Activated T-helper 1 cell treated with anti-CD3 and anti-CD28 coated beads, Interleukin-2, amount 50 U/mL, for 16 hours (primary cell): ENCODE results near the gene GID8.

Source experiments
- DNase-seq, 2 donors: peaks; one replicate each; pipeline ENCODE4 v3.0.0-alpha.2; 2020; ENCODE audit warnings: low read depth in 1 of 2, low spot score in 1 of 2

The GID8 gene

DNA sequence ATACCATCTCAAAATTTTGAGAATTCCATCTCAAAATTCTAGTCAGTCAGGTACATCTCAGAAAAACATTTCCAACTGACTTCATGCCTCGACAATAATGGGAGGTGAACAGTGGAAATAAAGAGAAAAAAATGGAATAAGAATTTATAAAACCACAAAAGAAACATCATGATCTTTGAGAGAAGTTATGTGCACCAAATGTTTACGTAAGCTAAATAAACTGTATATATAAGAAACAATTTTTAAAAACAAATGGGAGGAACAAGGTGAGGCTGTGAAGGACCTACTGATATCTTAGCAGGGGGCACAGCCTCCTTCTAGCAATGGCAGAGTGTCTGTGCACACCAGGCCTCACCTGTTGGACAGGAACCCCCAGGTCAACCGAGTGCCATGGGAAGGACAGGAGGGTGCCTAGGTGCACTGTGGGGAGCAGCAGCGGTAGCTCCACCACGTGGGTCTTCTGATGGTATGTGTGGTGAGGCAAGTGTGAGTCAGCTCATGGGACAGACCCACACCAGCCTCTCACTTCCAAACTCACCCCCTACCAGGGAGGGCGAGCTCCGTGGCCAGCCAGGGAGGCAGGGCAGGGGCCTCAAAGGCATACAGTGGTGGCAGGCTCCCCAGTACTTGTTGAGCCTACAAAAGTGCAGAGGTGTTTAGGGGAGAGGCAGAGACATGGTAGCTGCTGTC is 34.9 kb upstream of the GID8 start:
- no peak for DNase-seq

DNA sequence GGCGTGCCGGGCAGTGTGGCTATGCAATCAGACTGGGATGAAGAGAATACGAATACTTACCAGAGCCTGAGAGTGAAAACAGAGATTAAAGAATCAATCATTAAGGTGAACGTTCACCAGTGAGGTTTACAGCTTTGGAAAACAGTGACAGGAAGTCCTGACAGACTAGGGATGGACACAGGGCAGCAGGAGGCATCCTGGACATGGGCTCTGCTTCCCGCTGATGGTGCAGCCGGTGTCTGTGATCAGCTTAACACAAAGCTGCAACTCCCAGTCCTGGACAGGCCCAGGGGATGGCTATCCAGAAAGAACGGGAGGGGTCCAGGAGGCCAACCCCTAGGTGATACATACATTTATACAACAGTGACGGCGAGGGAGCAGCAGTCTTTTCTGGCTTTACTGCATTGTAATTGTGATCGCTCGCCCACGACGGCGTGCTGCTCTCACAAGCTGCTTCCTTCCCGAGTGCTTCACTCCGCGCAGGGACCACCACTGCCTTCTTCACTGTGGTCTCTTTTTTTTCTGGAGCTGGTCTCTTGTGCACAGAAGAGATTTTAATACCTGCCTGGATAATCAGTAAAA is 32.3 kb upstream of the GID8 start:
- DNase-seq: no peak

DNA sequence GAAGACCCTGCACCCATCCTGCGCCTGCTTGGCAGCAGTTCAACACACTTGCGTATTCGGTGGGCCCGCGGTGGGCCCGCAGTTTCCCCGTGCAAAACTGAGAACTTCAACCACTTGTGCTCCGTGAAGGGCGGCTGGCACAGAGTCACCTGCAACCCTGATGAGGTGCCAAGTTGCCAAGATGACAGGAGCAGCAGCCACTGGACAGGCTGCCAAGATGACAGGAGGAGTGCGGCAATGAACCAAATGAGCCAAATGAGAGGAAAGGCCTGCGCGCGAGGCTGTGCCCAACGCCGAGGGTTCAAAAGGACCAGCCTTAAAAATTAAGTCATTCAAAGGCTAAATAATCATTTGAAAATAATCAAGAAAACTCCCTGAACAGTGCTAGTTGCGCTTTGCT is 31.7 kb upstream of the GID8 start:
- DNase-seq: no peak

DNA sequence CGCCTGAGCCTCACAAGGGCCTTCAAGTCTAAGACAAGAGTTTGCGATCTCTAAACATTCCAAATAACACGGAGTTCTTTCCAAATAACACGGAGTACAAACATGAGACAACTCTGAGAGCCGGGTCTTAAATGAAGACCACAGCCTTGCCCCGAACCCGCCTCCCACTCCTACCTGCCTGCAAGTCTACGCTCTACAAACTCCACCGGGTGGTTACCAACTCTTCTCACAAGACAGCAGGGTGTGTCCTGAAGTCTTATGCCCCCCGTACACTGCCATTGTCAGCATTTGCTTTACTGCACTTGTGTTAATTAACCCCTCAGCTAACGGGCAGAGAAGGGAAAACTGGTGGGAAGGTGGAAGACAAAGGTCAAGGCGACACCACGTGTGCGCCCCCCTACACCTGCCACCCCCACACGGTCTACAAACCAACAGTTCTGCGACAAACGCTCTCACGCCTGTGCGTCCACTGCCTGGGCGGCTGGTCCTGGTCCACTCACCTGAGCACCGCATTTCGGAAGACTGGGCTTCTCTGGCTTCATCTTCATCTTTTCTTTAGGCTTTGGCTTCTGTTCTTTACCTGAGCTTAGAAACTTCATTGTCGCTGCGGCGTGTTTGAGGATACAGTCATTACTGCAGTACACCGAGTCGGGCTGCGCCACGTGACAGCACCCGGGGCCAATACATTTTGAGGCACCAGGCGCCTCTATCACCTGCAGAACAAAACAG is 31.1 kb upstream of the GID8 start:
- DNase-seq: no peak

DNA sequence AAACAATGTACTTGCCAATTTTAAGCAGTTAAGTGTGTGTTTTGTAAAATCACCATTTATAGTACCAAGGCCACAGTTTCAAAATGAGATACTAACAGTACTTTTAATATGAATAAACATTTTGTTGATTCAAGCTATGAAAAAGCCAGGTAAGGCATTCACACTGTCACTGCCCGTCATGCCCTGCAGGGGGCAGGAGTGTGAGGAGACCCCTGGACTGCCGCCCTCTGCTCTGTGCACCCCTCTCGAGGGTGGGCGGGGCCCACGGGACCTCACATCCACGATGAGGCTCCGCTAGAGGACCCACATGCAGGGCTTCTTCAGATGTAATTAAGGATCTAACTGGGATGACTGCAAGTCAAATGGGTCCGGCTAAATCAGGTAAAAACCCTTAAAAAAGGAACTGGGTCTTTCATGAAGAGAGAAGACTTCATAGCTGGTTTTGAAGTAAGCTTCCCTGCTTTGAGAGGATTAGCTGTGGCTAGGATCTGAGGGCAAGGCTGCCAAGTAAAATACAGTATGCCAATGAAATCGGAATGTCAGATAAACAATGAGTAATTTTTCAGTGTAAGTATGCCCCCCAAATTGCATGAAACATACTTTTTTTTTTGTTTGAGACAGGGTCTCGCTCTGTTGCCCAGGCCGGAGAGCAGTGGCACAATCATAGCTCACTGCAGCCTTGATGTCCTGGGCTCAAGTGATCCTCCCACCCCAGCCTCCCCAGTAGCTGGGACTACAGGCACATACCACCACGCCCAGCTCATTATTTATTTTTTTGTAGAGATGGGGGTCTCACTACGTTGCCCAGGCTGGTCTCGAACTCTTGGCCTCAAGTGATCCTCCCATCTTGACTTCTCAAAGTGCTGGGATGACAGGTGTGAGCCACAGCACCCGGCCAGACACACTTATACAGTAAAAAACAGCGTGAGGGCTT is 30.3 kb upstream of the GID8 start:
- DNase-seq: no peak

DNA sequence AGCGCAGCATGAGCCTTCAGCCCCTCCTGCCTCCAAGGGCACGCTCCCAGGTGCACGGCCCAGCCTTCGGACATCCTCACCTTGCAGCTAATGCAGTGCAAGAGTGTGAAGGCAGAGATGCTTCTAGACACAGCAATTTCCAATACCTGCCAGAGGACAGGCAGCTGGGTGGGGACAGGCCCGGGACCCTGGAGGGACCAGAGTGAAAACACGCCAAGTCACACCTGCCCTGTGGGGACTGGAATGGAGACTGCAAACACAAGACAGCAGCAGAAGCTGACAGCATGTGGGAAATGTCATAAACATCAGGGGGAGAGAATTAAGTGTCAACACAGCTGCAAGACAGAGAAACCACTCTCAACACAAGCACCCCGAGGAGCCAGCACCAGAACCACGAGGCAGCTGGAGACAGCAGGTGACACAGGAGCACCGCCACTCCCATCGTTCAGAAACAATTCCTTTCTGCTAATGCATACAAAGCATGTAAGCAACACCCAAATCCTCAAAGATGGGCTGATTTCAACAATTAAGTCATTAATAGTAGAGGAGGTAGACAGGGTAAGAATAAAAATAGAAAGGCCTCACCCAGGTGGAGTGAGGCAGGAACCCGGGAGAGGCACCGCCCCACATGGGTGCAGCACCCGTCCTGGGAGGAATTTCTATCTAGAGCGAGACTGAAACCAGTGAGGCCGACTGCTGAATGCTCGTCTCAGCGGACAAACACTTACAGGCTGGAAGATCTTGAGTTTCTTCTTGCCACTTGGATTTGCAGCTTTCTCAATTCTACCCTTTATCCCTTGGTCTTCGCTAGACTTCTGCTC is 28.8 kb upstream of the GID8 start:
- no peak for DNase-seq

DNA sequence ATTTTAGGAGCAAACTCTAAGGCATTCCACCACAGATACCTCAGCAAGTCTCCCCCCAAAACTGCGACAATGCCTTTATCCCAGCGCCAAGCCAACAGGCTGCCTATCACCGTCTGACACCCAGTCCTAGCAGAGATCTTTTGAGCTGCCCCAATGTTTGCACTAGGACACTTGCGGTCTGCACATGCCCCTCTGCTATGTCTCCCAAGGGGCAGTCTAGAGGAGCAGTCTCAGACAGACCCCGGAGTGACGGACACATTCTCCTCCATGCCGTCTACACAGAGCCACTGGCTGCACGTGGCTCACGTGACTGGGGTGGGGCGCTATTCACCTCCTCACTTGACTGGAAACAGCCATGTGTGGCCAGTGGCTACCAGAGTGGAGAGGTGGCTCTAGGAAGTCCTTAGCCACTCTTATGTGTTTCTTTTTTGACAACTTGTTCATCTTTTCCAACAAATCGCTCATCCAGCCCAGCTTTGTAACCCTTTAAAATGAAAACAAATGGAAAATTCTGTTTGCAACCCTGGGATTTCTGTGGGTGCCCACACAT is 27.7 kb upstream of the GID8 start:
- no peak for DNase-seq

DNA sequence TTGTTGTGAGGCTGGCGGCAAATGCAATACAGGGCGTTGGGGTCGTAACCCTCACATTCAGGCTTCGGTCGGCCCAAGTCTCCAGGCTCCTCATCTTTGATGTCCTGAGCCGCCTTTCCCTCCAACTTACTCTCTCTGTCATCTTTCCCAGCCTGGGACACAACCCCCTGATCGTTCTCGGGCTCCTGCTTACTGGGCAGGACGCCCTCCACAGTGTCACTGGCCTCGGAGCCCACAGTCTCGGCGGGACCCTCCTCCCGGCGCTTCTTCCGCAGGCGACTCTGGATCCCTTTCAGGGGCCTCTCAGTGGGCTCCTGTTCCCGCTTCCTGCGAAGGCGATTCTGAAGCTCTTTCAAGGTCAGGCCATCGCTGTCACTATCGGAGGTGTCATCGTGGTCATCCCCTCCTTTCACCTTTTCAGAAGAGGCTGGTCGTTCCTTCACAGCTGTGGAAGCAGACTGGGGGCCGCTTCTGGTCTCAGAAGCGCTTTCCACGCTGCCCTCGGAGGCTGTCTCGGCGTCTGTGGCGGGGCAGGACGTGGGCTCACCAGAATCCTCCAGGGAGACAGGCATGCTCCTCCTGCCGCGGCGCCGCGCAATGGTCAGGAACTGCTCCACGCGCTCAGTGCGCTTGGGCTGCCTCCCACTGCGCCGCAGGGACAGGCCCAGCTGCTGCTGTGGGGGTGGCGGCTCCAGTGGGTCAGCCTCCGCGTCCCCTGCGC is 27.0 kb upstream of the GID8 start:
- no peak for DNase-seq

DNA sequence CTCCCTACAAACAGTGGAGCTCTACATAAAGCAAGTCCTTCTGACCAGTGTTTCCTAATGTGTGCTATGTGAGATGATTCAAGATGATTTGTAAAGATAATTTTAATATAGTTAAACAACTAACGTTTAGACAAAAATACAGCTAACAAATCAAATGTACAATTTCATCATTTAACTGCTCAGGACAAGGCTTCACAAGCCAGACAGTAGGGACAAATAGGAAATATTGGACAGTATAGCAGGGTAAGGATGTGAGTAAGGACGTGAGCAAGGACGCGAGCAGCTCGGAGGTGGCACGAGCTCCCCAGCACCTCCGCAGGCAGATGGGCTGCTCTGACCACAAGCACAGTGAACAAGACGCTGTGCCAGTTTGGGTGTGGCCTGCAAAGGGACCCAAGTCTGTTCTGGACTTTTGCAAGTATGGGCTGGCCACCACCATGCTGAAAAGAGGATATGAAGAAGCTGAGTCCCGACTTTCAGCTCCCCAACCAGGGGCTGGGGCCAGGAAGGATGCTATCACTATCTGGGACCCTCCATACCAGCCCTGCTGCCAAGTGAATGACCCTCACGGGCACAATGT is 26.2 kb upstream of the GID8 start:
- DNase-seq: no peak

DNA sequence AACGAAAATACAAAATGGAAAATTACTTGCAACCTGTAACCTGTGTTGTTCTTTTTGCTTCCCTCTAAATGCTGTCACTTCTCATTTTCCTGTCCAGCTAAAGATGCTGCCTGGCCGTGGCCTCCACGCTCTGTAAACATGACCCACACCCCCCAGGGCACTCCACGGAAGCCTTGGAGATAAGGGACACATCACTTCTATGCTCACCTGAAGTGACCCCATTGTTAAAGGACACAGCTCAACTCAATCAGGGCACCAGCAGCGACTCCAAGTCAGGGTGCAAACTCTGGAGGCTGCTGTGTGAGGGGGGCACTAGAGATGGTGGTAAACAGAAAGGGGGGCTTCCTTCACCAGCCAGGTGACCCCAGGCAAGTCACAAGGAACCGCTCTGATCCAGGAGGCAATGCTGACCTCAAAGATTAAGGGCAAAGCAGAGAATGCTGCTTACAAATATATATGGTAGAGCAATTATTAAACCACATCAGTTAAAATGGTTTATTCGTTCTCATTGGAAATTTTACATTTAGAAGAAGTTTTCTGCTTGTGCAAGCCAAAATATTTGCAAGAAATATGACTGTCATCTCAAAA is 24.8 kb upstream of the GID8 start:
- DNase-seq: no peak

DNA sequence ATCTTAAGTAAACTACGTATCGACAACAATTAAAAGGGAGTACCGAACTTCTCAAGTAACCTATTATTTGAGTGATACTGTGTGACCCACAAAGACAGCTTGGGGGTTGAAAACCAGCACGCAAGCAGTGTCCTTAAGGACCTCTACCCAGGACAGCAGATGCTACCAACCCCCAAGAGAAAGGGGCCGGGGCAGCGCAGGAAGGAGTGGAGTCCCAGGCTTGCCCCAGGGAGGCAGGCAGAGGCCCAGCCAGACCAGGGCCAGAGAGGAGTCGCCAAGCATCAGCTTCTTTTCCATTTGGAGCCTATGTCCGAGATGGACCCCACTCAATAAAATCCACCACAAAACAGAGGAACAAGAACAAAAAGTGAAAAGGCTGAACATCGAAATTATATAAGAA is 23.5 kb upstream of the GID8 start:
- DNase-seq: no peak

DNA sequence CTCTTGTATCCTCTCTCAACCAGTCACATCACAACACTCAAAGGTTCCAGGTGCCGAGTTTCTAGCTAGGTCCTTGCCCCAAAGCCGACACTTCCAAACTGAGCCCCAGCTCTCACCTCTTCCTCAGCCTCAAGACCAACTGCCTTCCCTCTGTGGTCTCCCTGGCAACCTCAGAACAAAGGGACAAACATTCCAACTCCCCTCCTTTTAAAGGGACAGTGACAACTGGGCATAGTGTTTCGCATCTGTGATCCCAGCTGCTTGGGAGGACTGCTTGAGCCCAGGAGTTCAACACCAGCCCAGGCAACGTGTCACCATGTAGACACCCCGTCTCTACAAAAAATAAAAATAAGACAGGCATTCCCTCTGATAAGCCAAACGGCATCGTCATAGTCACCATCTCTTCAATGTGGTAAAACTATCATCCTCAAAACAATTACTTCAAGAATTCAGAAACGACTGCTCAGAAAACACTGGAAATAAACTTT is 22.9 kb upstream of the GID8 start:
- no peak for DNase-seq

DNA sequence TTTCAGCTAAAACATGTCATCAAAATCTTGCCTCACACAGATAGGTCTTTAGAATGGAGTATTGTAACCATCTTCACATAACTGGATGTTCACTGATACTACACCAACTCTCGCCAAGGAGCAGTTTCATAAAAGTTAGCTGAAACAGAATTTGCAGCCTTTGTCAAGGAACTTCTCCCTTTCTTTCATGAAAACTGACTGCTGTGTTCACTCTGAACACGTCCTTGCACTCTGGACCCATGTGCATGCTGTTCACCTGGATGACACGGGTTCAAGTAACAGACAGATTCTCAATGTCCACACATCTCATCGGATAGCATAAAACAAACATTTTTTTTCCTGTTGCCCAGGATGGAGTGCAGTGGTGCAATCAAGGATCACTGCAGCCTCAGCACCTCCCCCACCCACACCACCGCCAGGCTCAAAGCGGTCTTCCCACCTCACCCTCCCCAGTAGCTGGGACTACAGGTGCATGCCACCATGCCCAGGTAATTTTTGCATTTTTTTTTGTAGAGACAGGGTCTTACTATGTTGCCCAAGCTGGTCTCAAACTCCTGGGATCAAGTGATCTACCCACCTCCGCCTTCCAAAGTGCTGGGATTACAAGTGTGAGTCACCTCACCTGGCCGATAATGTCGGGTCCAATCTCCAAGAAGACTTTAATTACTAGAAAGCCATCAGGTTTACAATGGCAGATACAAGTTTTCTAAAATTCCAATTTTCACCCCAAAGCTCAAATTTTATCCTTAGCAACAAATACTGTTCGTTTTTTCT is 21.1 kb upstream of the GID8 start:
- no peak for DNase-seq

DNA sequence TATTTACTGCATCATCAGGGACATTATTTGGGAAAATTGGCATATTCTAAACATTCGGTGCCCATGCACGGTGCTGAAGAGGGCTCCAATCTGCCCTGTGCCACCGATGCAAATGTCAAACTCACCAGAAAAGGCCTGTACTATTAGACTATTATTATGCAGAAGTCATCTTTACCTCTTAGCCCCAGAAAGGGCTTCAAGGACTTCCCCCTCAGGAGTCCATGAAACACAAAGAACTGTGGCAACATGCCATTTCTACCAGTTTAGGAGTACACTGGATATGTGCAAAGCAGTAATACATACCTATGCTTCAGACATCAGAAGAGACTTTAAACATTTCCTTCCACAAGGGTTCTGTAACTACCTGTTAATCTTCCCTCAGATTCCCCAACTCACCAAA is 20.2 kb upstream of the GID8 start:
- DNase-seq: no peak

DNA sequence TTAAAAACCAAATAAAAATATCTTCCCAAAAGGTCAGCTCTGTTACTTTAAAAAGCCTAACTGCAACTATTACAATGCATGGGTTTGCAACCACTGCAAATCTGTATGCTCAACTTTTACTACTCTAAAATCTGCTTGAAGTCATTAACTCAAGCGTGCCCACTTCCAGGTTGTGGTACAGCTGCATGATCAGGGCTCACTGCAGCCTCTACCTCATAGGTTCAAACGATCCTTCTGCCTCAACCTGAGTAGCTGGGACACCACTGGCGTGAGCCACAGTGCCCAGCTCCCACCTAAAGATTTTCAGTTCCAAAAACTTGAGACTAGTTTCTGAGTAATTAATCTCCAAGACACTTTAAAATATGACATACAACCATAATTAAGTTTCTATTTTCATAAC is 19.8 kb upstream of the GID8 start:
- no peak for DNase-seq

DNA sequence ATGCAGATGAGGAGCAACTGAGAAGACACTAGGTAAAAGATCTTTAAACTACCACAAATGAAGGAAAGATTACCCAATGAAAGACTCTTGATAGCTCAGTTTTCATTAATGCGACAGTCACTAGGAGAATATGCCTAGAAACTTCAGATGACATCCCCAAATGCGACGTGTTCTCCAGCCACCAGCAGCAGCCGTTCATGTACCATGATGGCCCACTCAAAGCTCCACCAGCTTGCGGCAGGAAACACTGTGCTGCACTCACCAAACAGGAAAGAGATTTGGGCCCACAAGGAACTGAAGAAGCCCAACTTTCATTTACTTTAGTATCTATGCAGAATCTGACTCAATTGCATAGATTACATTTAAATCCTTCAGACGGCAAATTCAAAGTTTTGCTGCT is 19.1 kb upstream of the GID8 start:
- no peak for DNase-seq

DNA sequence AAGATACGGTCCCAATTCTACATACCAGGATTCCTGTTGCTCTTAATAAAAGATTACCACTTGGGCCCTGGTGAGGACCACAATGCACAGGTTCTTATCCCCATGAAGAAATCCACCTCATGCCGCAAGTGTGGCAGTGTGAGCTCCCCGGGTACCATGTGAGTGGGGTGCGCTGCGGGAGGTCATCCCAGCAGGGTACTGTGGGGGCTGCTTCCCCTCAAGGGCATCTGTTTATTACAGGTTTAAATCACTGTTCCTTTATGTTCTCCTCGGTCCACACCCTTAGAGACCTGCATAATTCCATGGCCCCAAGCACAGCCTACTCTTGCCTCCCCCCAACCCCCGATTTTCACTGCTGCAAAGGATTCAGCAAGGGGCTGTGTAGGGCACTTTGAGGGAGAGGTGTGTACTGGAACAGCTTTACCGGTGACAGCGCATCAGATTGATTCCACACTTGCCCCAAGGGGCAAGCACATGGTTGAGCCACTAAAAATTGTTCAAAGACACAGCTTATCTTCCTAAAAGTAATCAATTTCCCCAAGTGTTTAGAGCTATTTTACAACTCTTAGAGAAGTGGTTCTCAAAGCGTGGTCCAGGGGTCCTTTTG is 17.8 kb upstream of the GID8 start:
- no peak for DNase-seq
